Measurements from ENCODE around the gene RAB27A. TPM values are rescaled to one million over a fixed set of nuclear protein-coding genes. Genes with fewer than 3 reads are reported as not detected.

Gene RAB27A
- total and polyA plus RNA-seq, 2 experiments from 2014 or later, result 7.7 to 11.9 TPM

DNA sequence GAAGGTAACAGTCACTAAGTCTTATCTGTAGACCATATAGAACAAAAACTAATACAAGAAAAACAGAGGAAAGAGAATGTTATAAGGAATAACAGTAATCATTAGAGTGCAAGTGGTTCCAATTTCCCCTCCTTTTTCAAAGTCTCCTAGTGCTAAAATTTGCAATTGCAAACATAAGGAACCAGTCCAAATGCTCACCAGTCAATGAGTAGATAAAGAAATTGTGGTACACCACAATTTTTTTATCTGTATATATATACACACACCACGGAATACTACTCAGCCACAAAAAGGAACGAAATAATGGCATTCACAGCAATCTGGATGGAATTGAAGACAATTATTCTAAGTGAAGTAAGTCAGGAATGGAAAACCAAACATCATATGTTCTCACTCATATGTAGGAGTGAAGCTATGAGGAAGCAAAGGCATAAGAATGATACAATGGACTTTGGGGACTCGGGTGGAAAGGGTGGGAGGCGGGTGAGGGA, 54.0 kb downstream of the RAB27A start:
- Histone ChIP-seq H3K36me3 (no peaks in the 10 kb centered on the region), H3K27ac (no peak overlapping the region), H3K4me1 (ENCODE audit: low read depth) (peaks cover 7% of the 10 kb centered on the region)

DNA sequence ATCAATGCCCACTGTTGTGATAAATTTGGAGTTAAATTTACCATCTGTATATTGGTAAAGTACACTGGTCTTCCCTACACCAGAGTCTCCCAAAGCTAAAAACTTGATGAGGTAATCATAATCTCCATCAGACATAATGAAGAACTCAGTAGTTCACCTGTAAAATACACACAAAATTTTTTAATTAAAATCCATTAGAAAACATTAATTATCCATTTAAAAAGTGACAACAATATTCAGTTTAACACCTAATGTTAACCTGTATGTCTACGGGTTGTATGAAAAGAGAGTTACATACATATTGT, 54.9 kb downstream of the RAB27A start:
- H3K27ac ChIP-seq, result no peak overlapping the region
- H3K36me3 ChIP-seq, result no peaks in the 10 kb centered on the region
- TF ChIP-seq, protein P1, sequence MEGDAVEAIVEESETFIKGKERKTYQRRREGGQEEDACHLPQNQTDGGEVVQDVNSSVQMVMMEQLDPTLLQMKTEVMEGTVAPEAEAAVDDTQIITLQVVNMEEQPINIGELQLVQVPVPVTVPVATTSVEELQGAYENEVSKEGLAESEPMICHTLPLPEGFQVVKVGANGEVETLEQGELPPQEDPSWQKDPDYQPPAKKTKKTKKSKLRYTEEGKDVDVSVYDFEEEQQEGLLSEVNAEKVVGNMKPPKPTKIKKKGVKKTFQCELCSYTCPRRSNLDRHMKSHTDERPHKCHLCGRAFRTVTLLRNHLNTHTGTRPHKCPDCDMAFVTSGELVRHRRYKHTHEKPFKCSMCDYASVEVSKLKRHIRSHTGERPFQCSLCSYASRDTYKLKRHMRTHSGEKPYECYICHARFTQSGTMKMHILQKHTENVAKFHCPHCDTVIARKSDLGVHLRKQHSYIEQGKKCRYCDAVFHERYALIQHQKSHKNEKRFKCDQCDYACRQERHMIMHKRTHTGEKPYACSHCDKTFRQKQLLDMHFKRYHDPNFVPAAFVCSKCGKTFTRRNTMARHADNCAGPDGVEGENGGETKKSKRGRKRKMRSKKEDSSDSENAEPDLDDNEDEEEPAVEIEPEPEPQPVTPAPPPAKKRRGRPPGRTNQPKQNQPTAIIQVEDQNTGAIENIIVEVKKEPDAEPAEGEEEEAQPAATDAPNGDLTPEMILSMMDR (IDR thresholded peaks at IDR 0.05; ENCODE audit: low read depth, low read length), result no peak
- H3K9me3 ChIP-seq (ENCODE audit: low read depth), result no peaks in the 10 kb centered on the region
- no peak for DNase-seq (ENCODE audit: low read depth in 1 of 2, low spot score in 1 of 2)
- peaks cover 7% of the 10 kb centered on the region for H3K4me1 ChIP-seq (ENCODE audit: low read depth)
- H3K27me3 ChIP-seq, result no peaks in the 10 kb centered on the region
- H3K4me3 ChIP-seq, result no peak overlapping the region

More for the DNA sequence above, 54.0 kb downstream of the RAB27A start:
- no peaks in the 10 kb centered on the region for H3K27me3 ChIP-seq
- no peak for DNase-seq (ENCODE audit: low read depth in 1 of 2, low spot score in 1 of 2)
- TF ChIP-seq, protein P1 (IDR thresholded peaks at IDR 0.05; ENCODE audit: low read depth, low read length), result no peak
- H3K4me3 ChIP-seq, result no peak overlapping the region
- H3K9me3 ChIP-seq (ENCODE audit: low read depth), result no peaks in the 10 kb centered on the region

DNA sequence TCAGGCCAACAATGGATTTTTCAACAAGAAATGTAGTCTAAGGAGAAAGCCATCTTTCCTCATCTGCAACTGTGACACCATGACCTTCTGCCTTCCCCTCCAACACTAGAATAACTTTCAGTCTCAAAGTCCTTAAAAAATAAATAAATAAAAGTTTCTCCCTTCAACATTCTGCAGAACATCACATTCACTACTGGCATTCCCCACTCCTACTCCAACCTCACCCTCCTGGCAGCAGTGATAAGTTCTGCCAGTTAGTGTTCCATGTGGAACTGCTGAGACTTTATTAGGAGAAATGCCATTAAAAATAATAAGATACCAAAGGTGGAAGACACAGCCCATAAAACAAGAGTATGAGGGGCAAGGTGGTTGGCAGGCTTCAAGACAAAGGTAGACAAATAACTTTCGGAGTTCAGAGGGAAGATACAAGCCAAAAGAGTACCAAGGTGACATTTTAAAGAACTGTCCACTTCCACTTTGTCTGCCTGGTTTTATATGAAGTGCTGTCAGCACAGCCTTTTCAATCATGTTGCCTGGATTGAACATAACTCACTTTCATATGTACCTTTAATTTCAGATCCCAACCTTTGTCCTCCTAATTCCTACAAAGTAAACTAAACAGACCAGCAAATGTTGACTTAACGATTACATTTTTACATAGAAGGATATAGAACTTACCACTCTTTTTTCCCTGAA, 55.4 kb downstream of the RAB27A start:
- DNase-seq (ENCODE audit: low read depth in 1 of 2, low spot score in 1 of 2), result no peak
- H3K27ac ChIP-seq, result no peak overlapping the region
- H3K27me3 ChIP-seq, result no peaks in the 10 kb centered on the region
- no peaks in the 10 kb centered on the region for H3K36me3 ChIP-seq
- H3K4me3 ChIP-seq, result no peak overlapping the region
- TF ChIP-seq, protein P1 (IDR thresholded peaks at IDR 0.05; ENCODE audit: low read depth, low read length), result no peak
- peaks cover 7% of the 10 kb centered on the region for H3K4me1 ChIP-seq (ENCODE audit: low read depth)
- H3K9me3 ChIP-seq (ENCODE audit: low read depth), result no peaks in the 10 kb centered on the region

DNA sequence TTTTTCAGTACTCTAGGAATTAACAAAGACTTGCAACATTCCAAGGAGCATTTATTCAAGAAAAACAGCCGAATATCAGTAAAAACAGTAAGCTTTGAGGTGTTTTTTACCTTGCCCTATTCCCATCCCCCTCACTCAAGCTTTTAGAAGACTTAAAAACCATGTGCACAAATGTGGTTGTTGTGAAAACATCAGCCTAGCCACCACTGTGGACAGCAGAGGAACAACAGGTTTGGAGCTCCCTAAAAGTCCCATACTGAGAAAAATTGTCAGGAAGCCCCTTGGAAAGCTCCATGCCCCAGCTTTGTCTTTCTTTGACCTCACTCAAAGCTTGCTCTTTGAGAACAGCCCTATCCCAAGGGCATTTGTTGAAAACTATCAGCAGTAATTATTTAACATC, 58.2 kb downstream of the RAB27A start:
- H3K36me3 ChIP-seq, result no peaks in the 10 kb centered on the region
- peaks cover 19% of the 10 kb centered on the region for H3K4me1 ChIP-seq (ENCODE audit: low read depth)
- H3K27ac ChIP-seq, result no peak overlapping the region
- H3K9me3 ChIP-seq (ENCODE audit: low read depth), result no peaks in the 10 kb centered on the region
- no peak overlapping the region for H3K4me3 ChIP-seq
- TF ChIP-seq, protein P1 (IDR thresholded peaks at IDR 0.05; ENCODE audit: low read depth, low read length), result no peak
- H3K27me3 ChIP-seq, result no peaks in the 10 kb centered on the region
- no peak for DNase-seq (ENCODE audit: low read depth in 1 of 2, low spot score in 1 of 2)

DNA sequence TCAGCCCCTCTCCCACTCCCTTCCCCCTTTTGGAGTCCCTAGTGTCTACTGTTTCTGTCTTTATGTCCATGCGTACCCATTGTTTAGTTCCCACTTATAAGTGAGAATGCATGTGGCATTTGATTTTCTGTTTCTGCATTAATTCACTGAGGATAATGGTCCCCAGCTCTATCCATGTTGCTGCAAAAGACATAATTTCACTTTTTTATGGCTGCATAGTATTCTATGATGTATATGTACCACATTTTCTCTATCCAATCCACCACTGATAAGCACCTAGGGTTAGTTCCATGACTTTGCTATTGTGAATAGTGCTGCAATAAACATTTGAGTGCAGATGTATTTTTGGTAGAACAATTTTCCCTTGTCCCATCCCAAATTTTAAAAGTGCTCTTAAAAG, 58.7 kb downstream of the RAB27A start:
- TF ChIP-seq, protein P1 (IDR thresholded peaks at IDR 0.05; ENCODE audit: low read depth, low read length), result no peak
- Histone ChIP-seq H3K4me1 (ENCODE audit: low read depth) (peaks cover 24% of the 10 kb centered on the region), H3K9me3 (ENCODE audit: low read depth) (no peaks in the 10 kb centered on the region), H3K4me3 (no peak overlapping the region), H3K36me3 (no peaks in the 10 kb centered on the region), H3K27me3 (no peaks in the 10 kb centered on the region), H3K27ac (no peak overlapping the region)
- no peak for DNase-seq (ENCODE audit: low read depth in 1 of 2, low spot score in 1 of 2)
